Measurements from ENCODE around the gene OR2A2. TPM values are rescaled to one million over a fixed set of nuclear protein-coding genes. Genes with fewer than 3 reads are reported as not detected.

OR2A2 gene
- total RNA-seq, 1 experiment from 2014 or later: not detected

GRCh38 chr7:144137501-144137900 lies 28.1 kb downstream of the OR2A2 start:
- no peak for DNase-seq (ENCODE audit: low spot score)

- DNase-seq (ENCODE audit: low spot score): no peak
These were observed 32.8 kb downstream of the OR2A2 start for GRCh38 chr7:144142187-144142586.

GRCh38 chr7:144144426-144144825 lies 35.0 kb downstream of the OR2A2 start:
- DNase-seq (ENCODE audit: low spot score): no peak

- DNase-seq (ENCODE audit: low spot score): no peak
These were observed 38.9 kb downstream of the OR2A2 start for GRCh38 chr7:144148224-144148827.

- DNase-seq (ENCODE audit: low spot score): no peak
These were observed 49.5 kb downstream of the OR2A2 start for GRCh38 chr7:144158861-144159260.

Small RNA genes lying within 50 kb of the gene (small RNA-seq; reads per million reads assigned to genes)
- gene OR2A41P: not detected

Other genes starting within 250 kb of the OR2A2 start
- 17.4 and 22.4 TPM in 2 replicates for gene TCAF1, start 207.4 kb upstream of the OR2A2 start, total RNA-seq (2014; rRNA removed; shearing (Covaris generic))
- not detected in 2 replicates for gene OR2F2, start 174.3 kb upstream of the OR2A2 start, total RNA-seq (2014; rRNA removed; shearing (Covaris generic))
- not detected in 2 replicates for gene OR2F1, start 154.7 kb upstream of the OR2A2 start, total RNA-seq (2014; rRNA removed; shearing (Covaris generic))
- not detected in 2 replicates for gene OR6B1, start 109.3 kb upstream of the OR2A2 start, total RNA-seq (2014; rRNA removed; shearing (Covaris generic))
- gene OR2A5, start 60.6 kb upstream of the OR2A2 start, total RNA-seq (2014; rRNA removed; shearing (Covaris generic)): not detected in 2 replicates
- not detected in 2 replicates for gene OR2A25, start 39.8 kb upstream of the OR2A2 start, total RNA-seq (2014; rRNA removed; shearing (Covaris generic))
- not detected in 2 replicates for gene OR2A12, start 23.3 kb upstream of the OR2A2 start, total RNA-seq (2014; rRNA removed; shearing (Covaris generic))
- not detected in 2 replicates for gene OR2A14, start 13.6 kb downstream of the OR2A2 start, total RNA-seq (2014; rRNA removed; shearing (Covaris generic))
- 3.8 and 3.9 TPM in 2 replicates for gene CTAGE4, start 73.9 kb downstream of the OR2A2 start, total RNA-seq (2014; rRNA removed; shearing (Covaris generic))
- gene ARHGEF35, start 86.2 kb downstream of the OR2A2 start, total RNA-seq (2014; rRNA removed; shearing (Covaris generic)): 7.5 and 12.7 TPM in 2 replicates
- gene OR2A42, start 130.0 kb downstream of the OR2A2 start, total RNA-seq (2014; rRNA removed; shearing (Covaris generic)): not detected in 2 replicates
- 0.86 and 1.8 TPM in 2 replicates for gene OR2A7, start 155.2 kb downstream of the OR2A2 start, total RNA-seq (2014; rRNA removed; shearing (Covaris generic))
- not detected in 2 replicates for gene CTAGE8, start 159.7 kb downstream of the OR2A2 start, total RNA-seq (2014; rRNA removed; shearing (Covaris generic))
- gene OR2A1, start 202.8 kb downstream of the OR2A2 start, total RNA-seq (2014; rRNA removed; shearing (Covaris generic)): not detected in 2 replicates
- 24.4 and 28.4 TPM in 2 replicates for gene ARHGEF5, start 245.8 kb downstream of the OR2A2 start, total RNA-seq (2014; rRNA removed; shearing (Covaris generic))

Data from HT-29 (cell line).